Measurements from ENCODE around the gene GAS2L2.

Gene GAS2L2
- 0 to 0.25 (median 0.07) reads per million in 9 experiments for total RNA-seq

- H3K27ac Mint-ChIP-seq, result no peak within 1 kb of the TSS
- peaks cover 50 to 55% of the 10 kb centered on the region in 2 donors for H3K27me3 Mint-ChIP-seq
These were observed at the start of gene GAS2L2 for GRCh38 chr17:35752945-35753764. Gene GAS2L2, minus strand, starts transcription at chr17:35753239. Its CDS starts 389 bp downstream, at chr17:35752850.

DNA sequence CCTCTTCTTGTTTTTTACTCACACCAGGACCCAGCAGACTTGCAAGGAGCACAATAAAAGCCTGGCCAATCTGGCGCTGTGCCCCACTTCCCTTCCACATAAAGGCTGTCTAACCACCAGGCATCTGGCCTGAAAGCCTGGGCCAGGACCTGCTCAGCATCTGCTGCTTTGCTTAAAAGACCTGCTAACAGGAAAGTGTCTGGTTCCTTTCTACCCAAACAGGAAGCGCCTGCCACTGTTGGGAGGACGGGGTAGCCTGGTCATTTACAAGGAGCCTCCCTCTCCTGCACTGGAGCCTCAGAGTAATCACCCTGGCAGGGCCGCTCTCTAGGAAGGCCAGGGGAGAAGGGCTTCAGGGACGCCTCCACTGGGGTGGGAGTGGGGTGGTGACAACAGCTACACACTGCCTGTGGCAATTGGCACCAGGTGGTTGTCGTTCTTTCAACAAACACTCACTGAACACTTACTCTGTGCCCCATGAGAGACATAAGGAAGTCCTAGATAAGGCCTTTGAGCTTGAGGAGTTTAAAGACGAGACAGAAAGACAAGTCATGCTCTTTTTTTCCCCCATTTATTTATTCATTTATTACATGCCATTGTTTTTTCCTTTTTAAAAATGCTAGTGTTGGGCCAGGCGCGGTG, 48.7 kb upstream of the GAS2L2 start:
- Mint-ChIP-seq H3K4me1 (ENCODE audit: low read depth in 2 of 2) (peaks cover 0 to 1% of the 10 kb centered on the region in 2 donors), H3K4me3 (no peak overlapping the region), H3K27ac (no peak overlapping the region), H3K9me3 (no peaks in the 10 kb centered on the region), H3K27me3 (peaks cover 22 to 31% of the 10 kb centered on the region in 2 donors), H3K36me3 (ENCODE audit: insufficient read depth) (no peaks in the 10 kb centered on the region)
- ATAC-seq (replicated peaks), result no peak
- DNase-seq, result no peak

More at GRCh38 chr17:35752945-35753764, at the start of gene GAS2L2:
- Mint-ChIP-seq H3K4me1 (ENCODE audit: low read depth in 2 of 2) (peaks cover 3 to 9% of the 10 kb centered on the region in 2 donors), H3K36me3 (ENCODE audit: insufficient read depth) (no peaks in the 10 kb centered on the region), H3K4me3 (no peak within 1 kb of the TSS), H3K9me3 (no peaks in the 10 kb centered on the region)
- no peak for DNase-seq
- ATAC-seq (replicated peaks), result no peak

DNA sequence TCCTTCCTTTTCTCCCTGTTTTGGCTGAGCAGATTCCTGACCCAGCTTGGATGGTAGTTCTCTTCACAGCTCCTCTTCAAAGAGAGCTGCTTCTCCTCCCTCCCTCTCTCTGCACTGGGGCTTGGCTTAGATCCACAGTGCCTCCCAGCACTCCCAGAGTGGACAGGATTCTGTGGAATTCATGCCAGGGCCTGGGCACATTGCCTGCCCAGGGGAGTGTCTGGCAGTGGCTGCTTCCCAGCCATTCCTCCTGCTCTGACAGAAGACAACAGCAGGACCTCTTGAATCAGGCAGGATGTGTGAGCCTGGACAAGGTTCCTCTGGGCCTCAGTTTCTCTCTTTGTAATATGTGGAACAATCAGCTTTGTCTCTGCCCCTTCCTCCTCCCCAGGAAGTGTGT, 46.9 kb upstream of the GAS2L2 start:
- DNase-seq (no peak), ATAC-seq (replicated peaks) (no peak)
- no peaks in the 10 kb centered on the region for H3K36me3 Mint-ChIP-seq (ENCODE audit: insufficient read depth)
- peaks cover 32 to 42% of the 10 kb centered on the region in 2 donors for H3K27me3 Mint-ChIP-seq
- no peak overlapping the region for H3K4me3 Mint-ChIP-seq
- H3K27ac Mint-ChIP-seq, result no peak overlapping the region
- H3K4me1 Mint-ChIP-seq (ENCODE audit: low read depth in 2 of 2), result peaks cover 3 to 9% of the 10 kb centered on the region in 2 donors
- no peaks in the 10 kb centered on the region for H3K9me3 Mint-ChIP-seq

DNA sequence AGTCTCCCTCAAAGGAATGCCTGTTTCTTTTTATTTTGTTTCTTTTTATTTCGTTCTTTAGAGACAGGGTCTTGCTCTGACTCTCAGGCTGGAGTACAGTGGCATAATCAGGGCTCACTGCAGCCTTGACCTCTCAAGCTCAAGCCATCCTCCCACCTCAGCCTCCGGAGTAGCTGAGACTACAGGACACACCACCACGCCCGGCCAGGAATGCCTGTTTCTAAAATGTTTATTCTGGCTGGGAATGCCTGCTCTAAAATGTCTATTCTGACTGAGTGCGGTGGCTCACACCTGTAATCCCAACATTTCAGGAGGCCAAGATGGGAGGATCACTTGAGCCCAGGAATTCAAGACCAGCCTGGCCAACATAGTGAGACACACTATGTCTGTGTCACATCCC, 44.9 kb upstream of the GAS2L2 start:
- Mint-ChIP-seq H3K27ac (no peak overlapping the region), H3K9me3 (no peaks in the 10 kb centered on the region), H3K36me3 (ENCODE audit: insufficient read depth) (no peaks in the 10 kb centered on the region), H3K4me3 (no peak overlapping the region), H3K27me3 (peaks cover 47 to 63% of the 10 kb centered on the region in 2 donors), H3K4me1 (ENCODE audit: low read depth in 2 of 2) (peaks cover 4 to 9% of the 10 kb centered on the region in 2 donors)
- DNase-seq (no peak), ATAC-seq (replicated peaks) (no peak)

DNA sequence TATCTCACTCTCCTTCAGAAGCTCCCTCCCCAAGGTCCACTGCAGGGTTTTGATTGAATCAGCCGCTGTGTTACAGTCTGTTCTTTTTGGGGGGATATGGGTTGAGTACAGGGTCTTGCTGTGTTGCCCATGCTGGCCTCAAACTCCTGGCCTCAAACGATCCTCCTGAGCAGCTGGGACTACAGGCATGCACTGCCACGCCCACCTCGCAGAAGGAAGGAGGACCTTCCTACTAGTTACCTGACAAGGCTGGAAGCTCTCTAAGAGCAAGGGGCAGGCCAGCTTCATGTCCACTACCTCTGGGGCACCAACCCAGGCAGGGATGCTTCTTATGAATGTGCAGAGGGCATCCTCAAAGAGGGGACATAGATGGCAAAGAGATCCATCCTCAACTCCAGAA, 44.3 kb upstream of the GAS2L2 start:
- Mint-ChIP-seq H3K4me3 (no peak overlapping the region), H3K36me3 (ENCODE audit: insufficient read depth) (no peaks in the 10 kb centered on the region)

GRCh38 chr17:35796942-35797341, 43.9 kb upstream of the GAS2L2 start:
- peak overlapping the region in 1 of 2 donors; percentile 80 for H3K4me3 Mint-ChIP-seq
- H3K27ac Mint-ChIP-seq, result no peak overlapping the region
- no peak for ATAC-seq (replicated peaks)
- no peak for DNase-seq
- peaks cover 56 to 72% of the 10 kb centered on the region in 2 donors for H3K27me3 Mint-ChIP-seq
- peaks cover 4 to 9% of the 10 kb centered on the region in 2 donors for H3K4me1 Mint-ChIP-seq (ENCODE audit: low read depth in 2 of 2)
- H3K36me3 Mint-ChIP-seq (ENCODE audit: insufficient read depth), result no peaks in the 10 kb centered on the region
- H3K9me3 Mint-ChIP-seq, result no peaks in the 10 kb centered on the region

More for the DNA sequence above, 44.3 kb upstream of the GAS2L2 start:
- Mint-ChIP-seq H3K27ac (no peak overlapping the region), H3K9me3 (no peaks in the 10 kb centered on the region), H3K27me3 (peaks cover 52 to 68% of the 10 kb centered on the region in 2 donors), H3K4me1 (ENCODE audit: low read depth in 2 of 2) (peaks cover 4 to 9% of the 10 kb centered on the region in 2 donors)
- ATAC-seq (replicated peaks) (no peak), DNase-seq (no peak)

GRCh38 chr17:35795871-35796265, 42.8 kb upstream of the GAS2L2 start:
- no peak overlapping the region for H3K27ac Mint-ChIP-seq
- peaks cover 59 to 77% of the 10 kb centered on the region in 2 donors for H3K27me3 Mint-ChIP-seq
- H3K9me3 Mint-ChIP-seq, result no peaks in the 10 kb centered on the region
- peaks cover 3 to 9% of the 10 kb centered on the region in 2 donors for H3K4me1 Mint-ChIP-seq (ENCODE audit: low read depth in 2 of 2)
- H3K4me3 Mint-ChIP-seq, result peak overlapping the region; percentile 73 to 80
- DNase-seq (no peak), ATAC-seq (replicated peaks) (no peak)
- no peaks in the 10 kb centered on the region for H3K36me3 Mint-ChIP-seq (ENCODE audit: insufficient read depth)

- Mint-ChIP-seq H3K27me3 (peaks cover 59 to 76% of the 10 kb centered on the region in 2 donors), H3K9me3 (no peaks in the 10 kb centered on the region), H3K4me1 (ENCODE audit: low read depth in 2 of 2) (peaks cover 3 to 9% of the 10 kb centered on the region in 2 donors), H3K36me3 (ENCODE audit: insufficient read depth) (no peaks in the 10 kb centered on the region), H3K4me3 (peak within 1 kb of the TSS; percentile 73 to 80), H3K27ac (no peak within 1 kb of the TSS)
- peak; percentile 80 for ATAC-seq (replicated peaks)
- DNase-seq, result peak; percentile 14 to 20 (median 17)
These were observed 42.2 kb upstream of the GAS2L2 start, which contains the start of gene MMP28 for GRCh38 chr17:35795007-35795870. Gene MMP28, minus strand, starts transcription at chr17:35795641. Its CDS starts 264 bp downstream, at chr17:35795377.

DNA sequence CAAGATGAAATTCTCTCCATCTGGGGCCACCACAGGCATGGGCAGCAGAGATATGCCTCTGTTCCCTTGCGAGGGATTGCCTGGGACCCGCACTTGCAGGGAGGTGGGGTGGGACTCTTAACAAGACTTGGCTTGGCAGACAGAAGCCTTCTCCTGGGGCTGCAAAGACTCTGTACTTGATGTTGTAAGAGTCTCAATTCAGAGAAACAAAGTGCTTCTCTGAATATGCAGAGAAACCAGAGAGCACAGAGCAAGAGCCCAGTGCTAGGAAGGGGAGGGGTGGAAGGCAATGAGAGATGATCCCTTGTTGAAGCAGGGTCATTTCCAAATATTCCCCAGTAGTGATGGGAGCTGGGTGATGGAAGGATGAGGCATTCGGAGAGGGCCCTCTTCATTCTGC, 40.2 kb upstream of the GAS2L2 start:
- no peak for DNase-seq
- H3K4me1 Mint-ChIP-seq (ENCODE audit: low read depth in 2 of 2), result peaks cover 3 to 9% of the 10 kb centered on the region in 2 donors
- H3K9me3 Mint-ChIP-seq, result no peaks in the 10 kb centered on the region
- H3K4me3 Mint-ChIP-seq, result peak overlapping the region in 1 of 2 donors; percentile 2
- no peaks in the 10 kb centered on the region for H3K36me3 Mint-ChIP-seq (ENCODE audit: insufficient read depth)
- H3K27me3 Mint-ChIP-seq, result peaks cover 58 to 72% of the 10 kb centered on the region in 2 donors
- no peak overlapping the region for H3K27ac Mint-ChIP-seq
- ATAC-seq (replicated peaks), result no peak

GRCh38 chr17:35791681-35792350, 38.8 kb upstream of the GAS2L2 start:
- peaks cover 3 to 9% of the 10 kb centered on the region in 2 donors for H3K4me1 Mint-ChIP-seq (ENCODE audit: low read depth in 2 of 2)
- ATAC-seq (replicated peaks) (no peak), DNase-seq (no peak)
- no peak overlapping the region for H3K4me3 Mint-ChIP-seq
- peaks cover 59 to 61% of the 10 kb centered on the region in 2 donors for H3K27me3 Mint-ChIP-seq
- no peaks in the 10 kb centered on the region for H3K36me3 Mint-ChIP-seq (ENCODE audit: insufficient read depth)
- H3K9me3 Mint-ChIP-seq, result no peaks in the 10 kb centered on the region
- H3K27ac Mint-ChIP-seq, result no peak overlapping the region

DNA sequence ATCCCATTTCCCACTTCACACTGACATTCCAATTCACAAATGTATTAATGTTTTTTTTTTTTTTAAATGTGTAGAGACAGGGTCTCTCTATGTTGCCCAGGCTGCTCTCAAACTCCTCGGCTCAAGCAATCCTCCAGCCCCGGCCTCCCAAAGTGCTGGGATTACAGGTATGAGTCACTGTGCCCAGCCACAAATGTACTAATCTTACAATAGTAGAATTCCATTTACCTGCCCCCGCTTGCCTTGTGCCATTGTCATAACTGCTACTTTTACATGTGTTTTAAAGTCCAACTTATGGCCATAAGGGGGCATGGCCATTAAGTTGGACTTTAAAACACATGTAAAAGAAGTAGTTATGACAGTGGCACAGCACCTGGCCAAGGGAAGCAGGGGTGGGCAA, 37.8 kb upstream of the GAS2L2 start:
- no peak for DNase-seq
- Mint-ChIP-seq H3K9me3 (no peaks in the 10 kb centered on the region), H3K4me3 (no peak overlapping the region), H3K4me1 (ENCODE audit: low read depth in 2 of 2) (peaks cover 3% of the 10 kb centered on the region in 2 donors), H3K27me3 (peaks cover 52 to 56% of the 10 kb centered on the region in 2 donors), H3K27ac (no peak overlapping the region), H3K36me3 (ENCODE audit: insufficient read depth) (no peaks in the 10 kb centered on the region)
- ATAC-seq (replicated peaks), result no peak

DNA sequence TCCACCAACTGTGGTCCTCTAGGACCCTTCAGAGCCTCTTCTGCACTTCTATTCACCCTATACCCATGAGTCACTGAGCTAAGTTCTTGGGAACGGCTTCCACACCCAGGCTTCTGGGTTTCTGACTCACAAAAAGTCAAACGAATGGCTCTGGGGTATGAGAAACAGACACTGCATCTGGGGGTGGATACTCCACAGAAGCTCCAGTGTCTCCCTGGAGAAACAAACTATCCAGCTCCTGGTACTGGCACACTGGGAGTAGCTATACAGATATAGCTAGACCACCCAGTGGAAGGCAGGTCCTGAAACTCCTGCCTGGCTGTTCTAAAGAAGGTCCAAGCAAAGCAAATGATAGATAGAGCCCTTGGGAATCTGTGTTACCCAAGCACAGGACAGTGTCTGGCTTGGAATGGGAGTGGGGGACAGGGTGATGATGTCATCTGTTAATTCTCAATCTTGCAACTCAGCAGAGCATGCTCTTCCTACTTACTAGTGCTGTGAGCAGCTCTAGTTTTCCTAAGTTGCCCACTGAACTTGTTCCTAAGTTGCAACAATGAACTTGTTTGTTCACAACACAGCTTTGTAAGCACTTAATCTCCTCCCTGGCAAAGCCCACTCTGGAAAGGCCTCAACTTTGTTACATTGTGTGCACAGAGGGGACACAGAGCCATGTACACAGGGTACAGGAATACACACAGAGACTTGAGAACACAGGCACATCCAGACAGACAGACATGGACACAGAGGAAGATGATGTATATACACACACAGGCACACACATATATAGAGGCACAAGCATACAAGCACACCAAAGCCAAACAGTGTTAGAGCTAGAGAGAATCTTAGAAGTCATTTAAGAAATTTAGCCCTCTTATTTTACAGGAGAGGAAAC, 35.7 kb upstream of the GAS2L2 start:
- H3K27ac Mint-ChIP-seq, result no peak overlapping the region
- H3K4me1 Mint-ChIP-seq (ENCODE audit: low read depth in 2 of 2), result no peaks in the 10 kb centered on the region
- peaks cover 37 to 40% of the 10 kb centered on the region in 2 donors for H3K27me3 Mint-ChIP-seq
- H3K4me3 Mint-ChIP-seq, result no peak overlapping the region
- H3K36me3 Mint-ChIP-seq (ENCODE audit: insufficient read depth), result no peaks in the 10 kb centered on the region
- DNase-seq, result no peak
- ATAC-seq (replicated peaks), result no peak
- no peaks in the 10 kb centered on the region for H3K9me3 Mint-ChIP-seq
